Skeletal muscle satellite cell (primary cell): ENCODE results near the gene PRDM11.

Source experiments
- H3K27me3 ChIP-seq: 2 replicates; pipeline ENCODE4 v1.7.0; 2013; ENCODE audit warnings: low read length; ENCODE audit not compliant: control insufficient read depth, insufficient read depth
- H3K36me3 ChIP-seq: 2 replicates; pipeline ENCODE4 v1.7.0; 2013; ENCODE audit warnings: mild to moderate bottlenecking, control low read depth, low read length; ENCODE audit not compliant: insufficient read depth
- H3K4me1 ChIP-seq: 2 replicates; pipeline ENCODE4 v1.7.0; 2013; ENCODE audit warnings: low read length; ENCODE audit not compliant: control insufficient read depth, insufficient read depth
- H3K4me2 ChIP-seq: 2 replicates; pipeline ENCODE4 v1.7.0; 2013; ENCODE audit warnings: mild to moderate bottlenecking, low read length
- H3K4me3 ChIP-seq: 2 replicates; pipeline ENCODE4 v1.7.0; 2013; ENCODE audit warnings: low read length
- H3K9ac ChIP-seq: 2 replicates; pipeline ENCODE4 v1.7.0; 2013; ENCODE audit warnings: mild to moderate bottlenecking, low read depth, low read length, moderate library complexity
- H3K9me3 ChIP-seq: replicated peaks from 2 replicates; pipeline ENCODE4 v1.7.0; 2013; ENCODE audit warnings: mild to moderate bottlenecking, control low read depth, low read length

Gene PRDM11

GRCh38 chr11:45218705-45219104 is 72.3 kb downstream of the PRDM11 start:
- Histone ChIP-seq H3K27me3 (no peaks in the 10 kb centered on the region), H3K9ac (no peak overlapping the region), H3K9me3 (no peaks in the 10 kb centered on the region), H3K4me3 (no peak overlapping the region), H3K4me2 (no peak overlapping the region), H3K4me1 (no peaks in the 10 kb centered on the region), H3K36me3 (no peaks in the 10 kb centered on the region)

DNA sequence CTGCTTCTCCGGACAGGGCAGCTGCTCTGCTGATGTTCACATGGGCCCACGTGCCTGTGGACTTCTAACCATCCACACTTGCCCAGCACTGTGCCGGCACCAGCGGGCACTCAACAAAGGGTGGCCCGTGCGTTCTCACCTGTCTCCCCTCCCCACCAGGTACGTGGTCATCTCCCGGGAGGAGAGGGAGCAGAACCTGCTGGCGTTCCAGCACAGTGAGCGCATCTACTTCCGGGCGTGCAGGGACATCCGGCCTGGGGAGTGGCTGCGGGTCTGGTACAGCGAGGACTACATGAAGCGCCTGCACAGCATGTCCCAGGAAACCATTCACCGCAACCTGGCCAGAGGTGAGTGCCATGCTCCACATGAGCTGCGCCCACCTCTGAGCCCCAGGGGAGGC is 73.0 kb downstream of the PRDM11 start:
- Histone ChIP-seq H3K27me3 (no peaks in the 10 kb centered on the region), H3K4me3 (no peak overlapping the region), H3K4me1 (no peaks in the 10 kb centered on the region), H3K4me2 (no peak overlapping the region), H3K9me3 (no peaks in the 10 kb centered on the region), H3K9ac (no peak overlapping the region), H3K36me3 (no peaks in the 10 kb centered on the region)

GRCh38 chr11:45223496-45223895 is 77.1 kb downstream of the PRDM11 start:
- Histone ChIP-seq H3K4me3 (no peak overlapping the region), H3K9ac (no peak overlapping the region), H3K4me2 (no peak overlapping the region), H3K36me3 (no peaks in the 10 kb centered on the region), H3K9me3 (no peaks in the 10 kb centered on the region), H3K27me3 (no peaks in the 10 kb centered on the region), H3K4me1 (no peaks in the 10 kb centered on the region)

GRCh38 chr11:45224766-45225165 is 78.3 kb downstream of the PRDM11 start:
- H3K36me3 ChIP-seq, result no peaks in the 10 kb centered on the region
- H3K4me1 ChIP-seq, result no peaks in the 10 kb centered on the region
- H3K4me3 ChIP-seq, result no peak overlapping the region
- no peak overlapping the region for H3K4me2 ChIP-seq
- H3K9me3 ChIP-seq, result no peaks in the 10 kb centered on the region
- no peaks in the 10 kb centered on the region for H3K27me3 ChIP-seq
- no peak overlapping the region for H3K9ac ChIP-seq

DNA sequence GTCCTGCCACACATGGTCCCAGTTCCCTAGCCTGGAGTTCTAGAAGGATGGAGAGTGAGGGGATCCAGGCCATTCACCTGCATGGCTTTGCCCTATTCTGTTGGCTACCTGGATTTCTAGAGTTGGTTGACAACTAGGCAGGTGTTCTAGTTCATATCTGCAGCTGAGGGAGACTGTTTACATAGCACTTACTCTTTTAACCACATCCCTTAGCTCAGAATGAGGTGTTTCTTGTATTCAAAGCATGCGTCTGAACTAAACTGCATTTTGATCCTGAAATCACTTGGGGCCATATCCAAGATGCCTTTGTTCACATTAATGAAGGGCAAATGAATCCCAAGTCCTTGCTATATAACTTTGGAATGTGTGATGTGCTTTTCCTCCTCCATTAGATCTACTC is 78.8 kb downstream of the PRDM11 start:
- Histone ChIP-seq H3K4me3 (no peak overlapping the region), H3K36me3 (no peaks in the 10 kb centered on the region), H3K4me2 (no peak overlapping the region), H3K4me1 (no peaks in the 10 kb centered on the region), H3K27me3 (no peaks in the 10 kb centered on the region), H3K9me3 (no peaks in the 10 kb centered on the region), H3K9ac (no peak overlapping the region)

DNA sequence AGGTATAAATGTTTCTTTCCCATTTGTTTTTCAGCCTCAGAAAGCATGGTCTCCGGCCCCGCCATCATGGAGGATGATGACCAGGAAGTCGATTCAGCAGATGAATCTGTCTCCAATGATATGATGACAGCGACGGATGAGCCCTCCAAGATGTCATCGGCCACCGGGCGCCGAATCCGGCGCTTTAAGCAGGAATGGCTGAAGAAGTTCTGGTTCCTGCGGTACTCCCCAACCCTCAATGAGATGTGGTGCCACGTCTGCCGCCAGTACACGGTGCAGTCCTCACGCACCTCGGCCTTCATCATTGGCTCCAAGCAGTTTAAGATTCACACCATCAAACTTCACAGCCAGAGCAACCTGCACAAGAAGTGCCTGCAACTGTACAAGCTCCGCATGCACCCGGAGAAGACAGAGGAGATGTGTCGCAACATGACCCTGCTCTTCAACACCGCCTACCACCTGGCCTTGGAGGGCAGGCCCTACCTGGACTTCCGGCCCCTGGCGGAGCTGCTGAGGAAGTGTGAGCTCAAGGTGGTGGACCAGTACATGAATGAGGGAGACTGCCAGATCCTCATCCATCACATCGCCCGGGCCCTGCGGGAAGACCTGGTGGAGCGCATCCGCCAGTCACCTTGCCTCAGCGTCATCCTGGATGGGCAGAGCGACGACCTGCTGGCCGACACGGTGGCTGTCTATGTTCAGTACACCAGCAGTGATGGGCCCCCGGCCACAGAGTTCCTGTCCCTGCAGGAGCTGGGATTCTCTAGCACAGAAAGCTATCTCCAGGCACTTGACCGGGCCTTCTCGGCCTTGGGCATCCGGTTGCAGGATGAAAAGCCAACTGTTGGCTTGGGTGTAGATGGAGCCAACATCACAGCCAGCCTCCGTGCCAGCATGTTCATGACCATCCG is 79.8 kb downstream of the PRDM11 start:
- Histone ChIP-seq H3K36me3 (no peaks in the 10 kb centered on the region), H3K4me1 (no peaks in the 10 kb centered on the region), H3K9me3 (no peaks in the 10 kb centered on the region), H3K4me2 (no peak overlapping the region), H3K27me3 (no peaks in the 10 kb centered on the region), H3K9ac (no peak overlapping the region), H3K4me3 (no peak overlapping the region)

DNA sequence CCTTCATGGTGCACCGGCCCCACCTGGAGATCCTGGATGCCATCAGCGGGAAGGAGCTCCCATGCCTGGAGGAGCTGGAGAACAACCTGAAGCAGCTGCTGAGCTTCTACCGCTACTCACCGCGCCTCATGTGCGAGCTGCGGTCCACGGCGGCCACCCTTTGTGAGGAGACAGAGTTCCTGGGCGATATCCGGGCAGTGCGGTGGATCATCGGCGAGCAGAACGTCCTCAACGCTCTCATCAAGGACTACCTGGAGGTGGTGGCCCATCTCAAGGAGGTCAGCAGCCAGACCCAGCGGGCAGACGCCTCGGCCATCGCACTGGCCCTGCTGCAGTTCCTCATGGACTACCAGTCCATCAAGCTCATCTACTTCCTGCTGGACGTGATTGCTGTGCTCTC is 80.5 kb downstream of the PRDM11 start:
- Histone ChIP-seq H3K4me2 (no peak overlapping the region), H3K9ac (no peak overlapping the region), H3K27me3 (no peaks in the 10 kb centered on the region), H3K4me1 (no peaks in the 10 kb centered on the region), H3K36me3 (no peaks in the 10 kb centered on the region), H3K4me3 (no peak overlapping the region), H3K9me3 (no peaks in the 10 kb centered on the region)

- H3K9me3 ChIP-seq, result no peaks in the 10 kb centered on the region
Measured at GRCh38 chr11:45227836-45228235, 81.4 kb downstream of the PRDM11 start.

GRCh38 chr11:45229401-45230020 is 83.1 kb downstream of the PRDM11 start:
- Histone ChIP-seq H3K9ac (no peak overlapping the region), H3K9me3 (no peaks in the 10 kb centered on the region), H3K4me2 (no peak overlapping the region), H3K4me1 (no peaks in the 10 kb centered on the region), H3K27me3 (peaks cover 3% of the 10 kb centered on the region), H3K36me3 (no peaks in the 10 kb centered on the region), H3K4me3 (no peak overlapping the region)

More at GRCh38 chr11:45227836-45228235, 81.4 kb downstream of the PRDM11 start:
- no peak overlapping the region for H3K4me3 ChIP-seq
- no peaks in the 10 kb centered on the region for H3K36me3 ChIP-seq
- H3K4me2 ChIP-seq, result no peak overlapping the region
- no peaks in the 10 kb centered on the region for H3K4me1 ChIP-seq
- peaks cover 3% of the 10 kb centered on the region for H3K27me3 ChIP-seq
- H3K9ac ChIP-seq, result no peak overlapping the region

- H3K36me3 ChIP-seq, result no peaks in the 10 kb centered on the region
- no peaks in the 10 kb centered on the region for H3K9me3 ChIP-seq
- H3K4me2 ChIP-seq, result no peak overlapping the region
- no peak overlapping the region for H3K4me3 ChIP-seq
- H3K27me3 ChIP-seq, result peaks cover 28% of the 10 kb centered on the region
- H3K9ac ChIP-seq, result no peak overlapping the region
- H3K4me1 ChIP-seq, result no peaks in the 10 kb centered on the region
Measured at GRCh38 chr11:45232341-45233080, 86.1 kb downstream of the PRDM11 start.

DNA sequence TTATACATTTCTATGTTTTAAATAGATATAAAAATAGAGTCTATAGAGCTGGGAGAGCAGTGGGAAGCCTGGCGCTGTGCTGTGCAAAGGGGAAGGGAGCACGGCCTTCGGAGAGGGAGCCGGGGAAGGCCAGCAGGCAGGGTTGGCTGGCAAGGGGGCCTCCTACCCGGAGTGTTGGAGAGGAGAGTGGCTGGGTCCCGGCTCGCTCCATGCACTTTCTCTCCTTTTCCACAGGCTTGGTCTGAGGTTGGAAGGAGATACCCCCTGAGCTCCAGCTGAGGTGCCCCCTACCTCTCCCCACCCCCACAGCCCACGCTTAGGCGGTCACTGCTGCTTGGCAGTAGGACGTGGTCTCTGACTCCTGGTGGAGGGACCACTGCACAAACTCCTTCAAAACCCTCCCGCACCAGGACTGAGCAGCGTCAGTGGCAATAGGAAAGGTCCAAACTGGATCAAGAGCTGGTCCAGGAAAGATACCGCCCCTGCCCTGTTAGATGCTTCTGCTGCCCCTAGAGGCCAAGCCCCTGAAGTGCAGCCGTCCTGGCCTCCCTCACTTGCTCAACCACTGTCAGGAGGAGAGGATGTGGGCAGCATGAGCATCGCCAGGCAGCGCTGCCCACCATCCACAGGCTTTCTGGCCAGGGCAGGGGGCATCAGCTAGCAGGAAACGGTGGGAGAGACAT is 86.8 kb downstream of the PRDM11 start:
- H3K4me1 ChIP-seq, result peaks cover under 1% of the 10 kb centered on the region
- H3K4me2 ChIP-seq, result no peak overlapping the region
- H3K36me3 ChIP-seq, result no peaks in the 10 kb centered on the region
- no peak overlapping the region for H3K4me3 ChIP-seq
- no peak overlapping the region for H3K9ac ChIP-seq
- H3K27me3 ChIP-seq, result peaks cover 30% of the 10 kb centered on the region
- H3K9me3 ChIP-seq, result no peaks in the 10 kb centered on the region
